ENCODE data around the gene CLBA1. TPM values are rescaled to one million over a fixed set of nuclear protein-coding genes. Genes with fewer than 3 reads are reported as not detected.

The CLBA1 gene
- total and polyA plus RNA-seq, 2 experiments from 2014 or later, result 7.7 to 10.4 TPM

DNA sequence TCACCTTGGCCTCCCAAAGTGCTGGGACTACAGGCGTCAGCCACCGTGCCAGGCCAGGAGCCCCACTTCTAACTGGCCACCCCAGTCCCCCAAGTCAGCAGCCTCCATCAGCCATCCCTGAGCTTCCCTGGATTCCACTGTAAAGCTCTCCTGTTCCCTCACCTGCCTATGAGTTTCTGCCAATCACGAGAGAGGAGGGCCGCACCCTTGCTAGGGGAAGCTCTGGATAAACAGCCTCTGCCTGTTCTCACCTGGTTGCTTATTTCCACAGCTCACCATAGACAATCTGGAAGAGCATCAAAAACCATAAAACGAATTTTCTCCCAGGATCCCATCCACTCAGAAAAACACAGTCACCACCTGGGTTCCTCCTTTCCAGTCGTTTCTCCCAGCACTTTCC, 30.3 kb downstream of the CLBA1 start:
- Histone ChIP-seq H3K4me1 (ENCODE audit: insufficient read depth) (peaks cover 7% of the 10 kb centered on the region; the same call in 1 of the 2 replicates), H2AFZ (no peak overlapping the region), H3K27me3 (replicated peaks; ENCODE audit: insufficient read depth) (no peaks in the 10 kb centered on the region), H3K9me2 (ENCODE audit: insufficient read depth) (no peaks in the 10 kb centered on the region), H3K79me2 (ENCODE audit: insufficient read depth) (peaks cover 99% of the 10 kb centered on the region), H3K9me3 (ENCODE audit: low read depth) (no peaks in the 10 kb centered on the region), H4K20me1 (ENCODE audit: insufficient read depth) (no peaks in the 10 kb centered on the region), H3K4me3 (no peak overlapping the region), H3F3A (ENCODE audit: insufficient read depth) (peaks cover 7% of the 10 kb centered on the region; the same call in 1 of the 2 replicates), H3K4me2 (ENCODE audit: unreplicated experiment) (no peak overlapping the region), H3K9ac (no peak overlapping the region), H3K36me3 (ENCODE audit: low read depth) (no peaks in the 10 kb centered on the region), H3K27ac (no peak overlapping the region)
- no peak for TF ChIP-seq EZH2phosphoT487 (IDR thresholded peaks at IDR 0.05; ENCODE audit: insufficient read depth, low read depth)
- no peak for TF ChIP-seq EZH2 (IDR thresholded peaks at IDR 0.05; ENCODE audit: insufficient read depth, poor library complexity, severe bottlenecking)
- in situ Hi-C loops (cut with MboI), result no loop called here
- DNase-seq, result no peak
- 76% methylated on average over 6 of the region's 6 CpGs for WGBS, 2 experiments (ENCODE audit: low coverage in 1 of 2, low lambda C conversion rate in 2 of 2, missing lambda C conversion rate in 2 of 2)

DNA sequence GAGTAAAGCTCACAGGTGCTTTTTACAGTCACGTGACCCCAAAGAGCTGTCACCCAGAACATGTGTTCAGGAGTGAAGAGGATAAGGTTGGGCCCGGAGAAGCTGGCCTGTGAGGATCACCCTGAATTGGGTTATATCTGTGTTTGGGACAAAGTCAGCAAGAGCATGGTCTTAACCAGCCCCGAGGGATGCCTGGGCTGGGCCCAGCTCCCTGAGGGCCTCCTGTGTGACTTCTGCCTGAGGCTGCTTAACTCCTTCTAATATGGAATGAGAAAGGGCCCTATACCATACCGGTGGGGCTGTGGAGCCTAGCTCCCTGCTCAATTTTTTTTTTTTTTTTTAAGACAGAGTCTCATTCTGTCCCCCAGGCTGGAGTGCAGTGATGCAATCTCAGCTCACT, 32.8 kb downstream of the CLBA1 start:
- in situ Hi-C loops (cut with MboI), result no loop called here
- Histone ChIP-seq H3K27ac (no peak overlapping the region), H2AFZ (no peak overlapping the region), H3K36me3 (ENCODE audit: low read depth) (no peaks in the 10 kb centered on the region), H3K9me3 (ENCODE audit: low read depth) (no peaks in the 10 kb centered on the region), H3K4me1 (ENCODE audit: insufficient read depth) (peaks cover 21% of the 10 kb centered on the region), H3K4me3 (no peak overlapping the region), H3K27me3 (replicated peaks; ENCODE audit: insufficient read depth) (no peaks in the 10 kb centered on the region), H3K79me2 (ENCODE audit: insufficient read depth) (peaks cover 87% of the 10 kb centered on the region), H4K20me1 (ENCODE audit: insufficient read depth) (no peaks in the 10 kb centered on the region), H3K9me2 (ENCODE audit: insufficient read depth) (no peaks in the 10 kb centered on the region), H3K4me2 (ENCODE audit: unreplicated experiment) (no peak overlapping the region), H3F3A (ENCODE audit: insufficient read depth) (peaks cover 25% of the 10 kb centered on the region), H3K9ac (no peak overlapping the region; the same call in 1 of the 2 replicates)
- DNase-seq, result no peak
- no peak for TF ChIP-seq EZH2 (IDR thresholded peaks at IDR 0.05; ENCODE audit: insufficient read depth, poor library complexity, severe bottlenecking)
- TF ChIP-seq EZH2phosphoT487 (IDR thresholded peaks at IDR 0.05; ENCODE audit: insufficient read depth, low read depth), result no peak
- WGBS, 2 experiments (ENCODE audit: low coverage in 1 of 2, low lambda C conversion rate in 2 of 2, missing lambda C conversion rate in 2 of 2), result 84 to 86% methylated on average over 4 of the region's 4 CpGs

DNA sequence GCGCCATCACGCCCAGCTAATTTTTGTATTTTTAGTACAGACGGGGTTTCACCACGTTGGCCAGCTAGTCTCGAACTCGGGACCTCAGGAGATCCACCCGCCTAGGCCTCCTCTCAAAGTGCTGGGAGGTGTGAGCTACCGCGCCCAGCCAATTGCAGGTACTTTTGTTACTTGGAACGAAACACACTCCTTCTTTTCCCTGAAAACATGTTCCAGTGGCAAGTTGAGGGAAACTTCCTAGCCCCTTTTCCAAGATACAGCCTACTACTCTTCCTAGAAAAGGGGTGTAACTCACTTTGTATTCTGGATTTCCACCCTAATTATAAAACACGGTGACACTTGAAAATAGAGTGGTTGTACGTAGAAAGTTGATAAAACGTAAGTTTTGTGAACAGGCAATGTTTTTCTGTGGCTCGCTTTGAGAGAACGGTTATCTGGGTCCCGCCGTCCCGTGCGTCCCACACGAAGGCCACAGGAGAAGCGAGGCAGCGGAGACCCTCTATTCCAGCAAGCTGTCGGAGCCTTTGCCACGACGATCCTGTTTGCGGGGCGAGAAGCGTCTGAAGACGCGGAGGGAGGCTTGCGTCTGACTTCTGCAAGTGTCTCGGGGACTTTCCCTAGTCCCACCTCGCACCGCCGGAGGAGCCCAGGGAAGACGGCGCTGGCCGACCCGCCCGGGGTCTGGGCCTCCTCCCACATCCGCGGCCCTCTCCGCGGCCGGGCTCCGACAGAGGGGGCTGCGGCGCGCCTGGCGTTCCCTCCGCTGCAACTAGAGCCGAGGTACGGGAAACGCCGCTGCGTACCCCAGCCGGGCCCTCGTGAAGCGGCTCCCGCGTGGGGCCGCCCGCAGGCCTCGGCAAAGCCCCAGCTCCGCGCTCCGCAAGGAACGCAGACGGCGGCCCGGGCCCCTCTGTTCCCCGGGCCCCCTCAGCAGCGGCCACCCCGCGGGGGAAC, 34.5 kb downstream of the CLBA1 start:
- H2AFZ ChIP-seq, result peak overlapping the region; percentile 68
- peak overlapping the region; percentile 84 for H3K4me2 ChIP-seq (ENCODE audit: unreplicated experiment)
- peaks cover 39% of the 10 kb centered on the region for H3F3A ChIP-seq (ENCODE audit: insufficient read depth)
- peak overlapping the region; percentile 79 for H3K4me3 ChIP-seq
- in situ Hi-C loops (cut with MboI), result no loop called here
- H3K4me1 ChIP-seq (ENCODE audit: insufficient read depth), result peaks cover 35% of the 10 kb centered on the region
- no peak for TF ChIP-seq EZH2phosphoT487 (IDR thresholded peaks at IDR 0.05; ENCODE audit: insufficient read depth, low read depth)
- TF ChIP-seq EZH2 (IDR thresholded peaks at IDR 0.05; ENCODE audit: insufficient read depth, poor library complexity, severe bottlenecking), result no peak
- WGBS, 2 experiments (ENCODE audit: low coverage in 1 of 2, low lambda C conversion rate in 2 of 2, missing lambda C conversion rate in 2 of 2), result 3% methylated on average over 62 to 63 of the region's 75 CpGs
- H3K27ac ChIP-seq, result peak overlapping the region; percentile 62
- H3K9ac ChIP-seq, result peak overlapping the region; percentile 87
- no peaks in the 10 kb centered on the region for H3K27me3 ChIP-seq (replicated peaks; ENCODE audit: insufficient read depth)
- no peaks in the 10 kb centered on the region for H3K9me2 ChIP-seq (ENCODE audit: insufficient read depth)
- peak; percentile 73 for DNase-seq
- H3K9me3 ChIP-seq (ENCODE audit: low read depth), result no peaks in the 10 kb centered on the region
- peaks cover 69% of the 10 kb centered on the region for H3K79me2 ChIP-seq (ENCODE audit: insufficient read depth)
- H3K36me3 ChIP-seq (ENCODE audit: low read depth), result no peaks in the 10 kb centered on the region
- H4K20me1 ChIP-seq (ENCODE audit: insufficient read depth), result no peaks in the 10 kb centered on the region

DNA sequence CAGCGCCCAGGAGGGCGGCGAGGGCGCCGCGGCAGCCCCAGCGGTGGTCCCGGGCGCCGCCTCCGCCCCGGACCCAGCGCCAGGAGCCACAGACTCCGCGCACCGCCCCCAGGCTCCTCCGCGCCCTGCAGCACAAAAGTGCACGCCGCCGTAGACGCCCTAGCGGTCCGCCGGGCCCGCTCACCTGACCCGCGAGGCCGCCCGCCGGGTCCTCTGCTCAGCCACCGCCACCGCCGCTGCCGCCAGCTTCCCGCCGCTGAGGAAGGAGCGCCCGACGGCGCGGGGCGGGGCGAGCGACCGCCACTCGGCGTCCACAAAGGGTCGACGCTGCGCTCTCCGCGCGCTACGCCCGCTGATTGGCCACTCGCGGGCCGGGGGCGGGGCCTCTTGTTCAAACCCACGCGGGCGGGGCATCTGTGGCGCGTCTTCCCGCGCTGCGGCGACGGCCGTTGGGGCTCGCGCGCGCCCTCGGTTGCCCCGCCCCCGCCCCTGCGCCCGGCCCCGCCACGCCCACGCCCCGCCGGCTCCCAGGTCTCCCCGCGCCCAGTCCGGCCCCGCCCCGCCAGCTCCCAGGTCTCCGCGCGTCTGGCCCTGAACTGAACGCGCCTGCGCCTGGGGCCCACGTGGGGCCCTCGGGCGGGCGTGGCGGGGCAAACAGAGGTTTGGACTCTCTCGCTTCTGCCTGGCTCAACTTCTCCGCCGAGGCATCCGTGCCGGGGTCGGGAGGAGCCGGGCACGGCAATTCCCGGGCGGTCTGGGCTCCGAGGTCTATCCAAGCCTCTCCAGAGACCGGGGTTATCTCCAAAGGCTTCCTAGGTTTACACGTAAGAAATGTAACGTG, 35.4 kb downstream of the CLBA1 start, which contains the start of gene CDCA4:
Gene CDCA4 (minus strand): TSS at position 269 of the 841 bp plus-strand sequence. CDS start 9,154 bp downstream, outside the sequence.
- TF ChIP-seq EZH2 (IDR thresholded peaks at IDR 0.05; ENCODE audit: insufficient read depth, poor library complexity, severe bottlenecking), result no peak
- no peak for TF ChIP-seq EZH2phosphoT487 (IDR thresholded peaks at IDR 0.05; ENCODE audit: insufficient read depth, low read depth)
- Histone ChIP-seq H3K36me3 (ENCODE audit: low read depth) (no peaks in the 10 kb centered on the region), H3K4me2 (ENCODE audit: unreplicated experiment) (peak within 1 kb of the TSS; percentile 96), H2AFZ (peak within 1 kb of the TSS; percentile 81), H3K27ac (peak within 1 kb of the TSS; percentile 94), H3K9ac (peak within 1 kb of the TSS; percentile 94), H3K4me3 (peak within 1 kb of the TSS; percentile 97), H4K20me1 (ENCODE audit: insufficient read depth) (no peaks in the 10 kb centered on the region), H3K9me2 (ENCODE audit: insufficient read depth) (no peaks in the 10 kb centered on the region), H3K27me3 (replicated peaks; ENCODE audit: insufficient read depth) (no peaks in the 10 kb centered on the region), H3K79me2 (ENCODE audit: insufficient read depth) (peaks cover 60% of the 10 kb centered on the region), H3K4me1 (ENCODE audit: insufficient read depth) (peaks cover 41% of the 10 kb centered on the region), H3K9me3 (ENCODE audit: low read depth) (no peaks in the 10 kb centered on the region), H3F3A (ENCODE audit: insufficient read depth) (peaks cover 48% of the 10 kb centered on the region)
- peak; percentile 99 for DNase-seq
- WGBS, 2 experiments (ENCODE audit: low coverage in 1 of 2, low lambda C conversion rate in 2 of 2, missing lambda C conversion rate in 2 of 2), result 1% methylated on average over 31 to 75 of the region's 115 CpGs
- in situ Hi-C loops (cut with MboI), result no loop called here

All from GM23248 (cell line).